Astrocyte of the cerebellum (primary cell): ENCODE data around the gene SEZ6L.

Source experiments
- DNase-seq: peaks from one replicate; pipeline ENCODE4 v3.0.0-alpha.2; 2011; ENCODE audit warnings: low read depth
- H3K4me3 ChIP-seq: 2 replicates; pipeline ENCODE4 v1.5.1; 2011; ENCODE audit warnings: mild to moderate bottlenecking, low read depth, low read length, moderate library complexity
- in situ Hi-C: cut with HindIII; loops from 2 replicates; pipeline ENCODE4 v1.10.0; 2017; ENCODE audit warnings: low sequenced_read_pairs
- TF ChIP-seq, protein P1 (sequence below): IDR thresholded peaks from 2 replicates; pipeline ENCODE4 v1.5.1; 2012; ENCODE audit warnings: low read length, low read depth, moderate library complexity, mild to moderate bottlenecking; ENCODE audit errors: missing control alignments

The SEZ6L gene

DNA sequence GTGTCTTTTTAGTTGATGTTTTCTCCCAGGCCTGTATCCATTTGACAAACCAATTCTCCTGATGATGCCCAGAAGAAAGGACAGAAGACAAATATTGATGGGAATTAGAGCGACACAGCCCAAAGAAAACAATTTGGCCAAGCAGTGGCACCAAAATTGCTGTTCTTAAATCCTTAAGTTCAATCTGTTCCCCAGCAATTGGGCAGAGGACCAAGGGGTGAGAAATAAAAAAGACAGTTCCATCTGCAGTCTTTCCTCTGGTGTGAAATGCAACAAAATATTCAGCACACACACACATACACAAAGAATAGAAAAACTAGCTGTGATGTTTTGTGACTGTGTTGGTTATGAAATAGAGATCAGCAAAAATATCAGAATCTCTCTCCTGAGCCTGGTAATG lies 221.8 kb downstream of the SEZ6L start:
- no peak for DNase-seq
- TF ChIP-seq, protein P1, sequence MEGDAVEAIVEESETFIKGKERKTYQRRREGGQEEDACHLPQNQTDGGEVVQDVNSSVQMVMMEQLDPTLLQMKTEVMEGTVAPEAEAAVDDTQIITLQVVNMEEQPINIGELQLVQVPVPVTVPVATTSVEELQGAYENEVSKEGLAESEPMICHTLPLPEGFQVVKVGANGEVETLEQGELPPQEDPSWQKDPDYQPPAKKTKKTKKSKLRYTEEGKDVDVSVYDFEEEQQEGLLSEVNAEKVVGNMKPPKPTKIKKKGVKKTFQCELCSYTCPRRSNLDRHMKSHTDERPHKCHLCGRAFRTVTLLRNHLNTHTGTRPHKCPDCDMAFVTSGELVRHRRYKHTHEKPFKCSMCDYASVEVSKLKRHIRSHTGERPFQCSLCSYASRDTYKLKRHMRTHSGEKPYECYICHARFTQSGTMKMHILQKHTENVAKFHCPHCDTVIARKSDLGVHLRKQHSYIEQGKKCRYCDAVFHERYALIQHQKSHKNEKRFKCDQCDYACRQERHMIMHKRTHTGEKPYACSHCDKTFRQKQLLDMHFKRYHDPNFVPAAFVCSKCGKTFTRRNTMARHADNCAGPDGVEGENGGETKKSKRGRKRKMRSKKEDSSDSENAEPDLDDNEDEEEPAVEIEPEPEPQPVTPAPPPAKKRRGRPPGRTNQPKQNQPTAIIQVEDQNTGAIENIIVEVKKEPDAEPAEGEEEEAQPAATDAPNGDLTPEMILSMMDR, result no peak
- no peak overlapping the region for H3K4me3 ChIP-seq
- in situ Hi-C loops, result no loop called here

DNA sequence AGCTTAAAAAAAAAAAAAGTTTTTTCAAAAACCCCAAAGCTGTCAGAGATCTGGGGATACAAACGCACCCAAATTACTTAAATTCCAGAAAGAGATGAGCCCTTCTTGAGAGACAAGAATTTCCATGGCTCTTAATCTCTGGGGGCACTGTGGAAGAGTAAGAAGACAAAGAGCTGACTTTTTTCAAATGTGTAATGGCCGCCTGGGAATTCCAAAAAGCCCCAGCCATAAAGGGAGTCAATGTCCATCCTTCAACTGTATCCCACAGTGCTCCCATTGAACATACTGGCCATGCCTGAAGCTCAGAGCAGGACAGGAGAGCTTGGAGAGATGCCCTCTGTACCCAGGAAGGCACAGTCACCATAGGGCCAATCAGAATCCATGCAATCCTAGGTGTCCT lies 222.4 kb downstream of the SEZ6L start:
- no peak overlapping the region for H3K4me3 ChIP-seq
- no peak for DNase-seq
- in situ Hi-C loops, result no loop called here
- TF ChIP-seq, protein P1, result no peak

DNA sequence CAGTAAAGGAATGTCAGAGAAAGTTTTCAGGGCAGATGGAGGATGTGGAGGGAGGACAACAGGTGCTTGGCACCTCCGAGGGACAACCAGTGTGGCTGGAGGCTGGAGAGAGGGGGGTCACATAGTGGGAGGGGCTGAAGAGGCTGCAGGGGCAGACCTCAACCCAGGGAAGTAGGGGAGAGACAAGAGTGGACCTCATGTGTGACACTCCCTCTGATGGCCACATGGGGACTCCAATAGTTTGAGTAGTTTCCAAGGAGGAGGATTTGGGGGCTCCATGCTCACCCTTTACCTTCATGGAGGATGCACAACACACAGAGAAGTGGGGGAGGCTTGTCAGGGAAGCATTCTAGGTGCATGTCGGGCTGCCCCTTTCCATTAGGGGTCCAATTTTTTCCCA lies 224.7 kb downstream of the SEZ6L start:
- in situ Hi-C loops, result no loop called here
- TF ChIP-seq, protein P1, result peak; percentile 21
- H3K4me3 ChIP-seq, result no peak overlapping the region
- no peak for DNase-seq

DNA sequence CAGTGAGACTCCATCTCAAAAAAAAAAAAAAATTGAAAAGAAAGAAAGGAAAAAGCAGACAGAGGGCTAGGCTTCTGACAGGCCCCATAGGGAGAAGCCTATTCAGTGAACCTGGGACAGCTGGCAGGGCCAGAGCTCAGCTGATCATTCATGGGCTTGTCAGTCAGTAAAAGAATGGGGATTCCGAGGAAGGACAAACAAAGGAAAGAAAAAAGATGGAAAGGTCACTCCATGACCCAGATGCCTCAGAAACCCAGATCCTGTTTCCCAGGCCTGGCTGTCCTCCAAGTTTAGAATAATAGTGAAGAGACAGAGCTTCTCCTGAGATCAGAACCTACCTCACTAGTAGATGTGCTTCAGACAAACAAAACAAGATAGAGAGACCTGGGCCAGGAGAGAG lies 225.5 kb downstream of the SEZ6L start:
- TF ChIP-seq, protein P1, result no peak
- in situ Hi-C loops, result no loop called here
- no peak for DNase-seq
- no peak overlapping the region for H3K4me3 ChIP-seq

DNA sequence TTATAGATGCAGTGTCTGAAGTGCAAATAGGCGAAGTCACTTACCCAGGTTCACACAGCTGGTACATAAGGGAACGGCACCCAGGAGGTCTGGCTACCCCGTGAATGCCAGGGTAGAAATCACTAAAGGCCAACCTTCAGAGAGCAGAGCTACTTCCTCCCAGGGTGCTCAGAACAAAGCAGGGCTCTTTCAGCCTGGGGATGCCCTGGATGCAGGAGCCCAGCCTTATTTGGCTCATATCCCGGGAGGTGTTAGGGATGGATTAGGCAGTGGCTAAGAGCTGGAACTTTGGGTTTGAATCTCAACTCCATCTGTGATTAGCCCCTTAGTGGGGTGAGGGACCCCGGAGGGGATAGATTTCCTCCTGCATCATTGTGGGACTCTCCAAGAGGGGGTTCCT lies 226.7 kb downstream of the SEZ6L start:
- no peak for DNase-seq
- in situ Hi-C loops, result no loop called here
- TF ChIP-seq, protein P1, result no peak
- H3K4me3 ChIP-seq, result no peak overlapping the region

DNA sequence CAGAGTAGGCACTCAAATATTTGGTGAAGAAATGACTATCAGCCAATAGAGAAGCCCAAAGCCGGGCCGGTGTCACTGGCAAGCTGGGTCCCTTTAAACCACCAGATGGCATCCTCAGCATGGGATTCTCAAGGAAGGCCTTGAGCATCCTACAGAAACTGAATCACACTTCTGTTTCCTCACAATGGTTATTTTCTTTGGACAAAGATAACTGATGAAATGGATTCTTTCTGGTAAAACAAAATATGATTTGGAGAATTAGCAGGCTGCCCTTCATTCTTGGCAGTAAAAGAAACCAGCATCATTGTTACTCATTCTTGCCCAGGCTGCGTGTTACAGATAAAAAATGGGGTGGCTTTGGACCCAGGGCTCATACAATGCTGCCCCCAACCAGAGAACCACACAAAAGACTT lies 229.5 kb downstream of the SEZ6L start:
- in situ Hi-C loops, result no loop called here
- H3K4me3 ChIP-seq, result no peak overlapping the region
- peak; percentile 50 for DNase-seq
- TF ChIP-seq, protein P1, result peak; percentile 75

DNA sequence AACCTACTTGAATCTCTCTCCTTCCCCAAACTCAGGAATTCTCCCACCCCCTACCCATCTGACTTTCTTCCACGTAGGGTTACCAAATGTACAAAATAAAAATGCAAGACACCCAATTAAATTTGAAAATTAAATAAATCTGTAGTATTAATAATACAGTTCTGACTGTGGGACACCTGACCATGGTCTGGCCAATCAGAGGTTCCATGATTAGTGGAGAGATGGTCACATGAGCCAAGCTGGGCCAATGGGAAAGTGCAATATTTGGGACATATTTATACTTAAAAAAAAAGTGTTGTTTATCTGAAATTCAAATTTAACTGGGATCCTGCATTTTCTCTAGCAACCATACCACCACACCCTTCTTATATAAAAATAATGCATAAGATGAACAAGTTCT lies 230.0 kb downstream of the SEZ6L start:
- TF ChIP-seq, protein P1, result no peak
- no peak for DNase-seq
- H3K4me3 ChIP-seq, result no peak overlapping the region
- in situ Hi-C loops, result no loop called here
